IMR-90 (cell line): ENCODE results near the gene ASIC2. TPM values are rescaled to one million over a fixed set of nuclear protein-coding genes. Genes with fewer than 3 reads are reported as not detected.

ENCODE experiments used
- ATAC-seq: fragments of 200-7000 bp; cut with Tn5 transposase; 2 replicates; pipeline ENCODE4 v1.9.1; 2020; ENCODE audit warnings: low read depth, mild to moderate bottlenecking, moderate library complexity
- BruUV-seq: library from RNA; stranded (reverse); fragments of 400-500 nt; replicated peaks from 2 replicates; lab custom pipeline; 2021; lab: Mats Ljungman, UMichigan
- CTCF ChIA-PET: fragments of 300-600 bp; formaldehyde crosslinking; extraction: SDS; loops from one replicate; lab custom pipeline; 2021; ENCODE audit warnings: antibody characterized with exemption; lab: Yijun Ruan, JAX
- POLR2A ChIA-PET: fragments of 300-600 bp; sonication (Branson Sonifier 250); formaldehyde crosslinking; loops from one replicate; lab custom pipeline; 2022; ENCODE audit warnings: antibody characterized with exemption; ENCODE audit not compliant: unreplicated experiment; lab: Charles Lee
- DNase-seq: peaks from one replicate; pipeline ENCODE4 v3.0.0; 2013
- H2AFZ ChIP-seq: replicated peaks from 2 replicates; pipeline ENCODE3; 2013; ENCODE audit warnings: low read length, mild to moderate bottlenecking; ENCODE audit not compliant: poor library complexity
- H2AK5ac ChIP-seq: 2 replicates; pipeline ENCODE4 v1.6.1; 2013; ENCODE audit warnings: low read depth, low read length, inconsistent platforms
- H2AK9ac ChIP-seq: replicated peaks from 2 replicates; pipeline ENCODE3; 2013; ENCODE audit warnings: mild to moderate bottlenecking, low read depth, low read length, moderate library complexity; ENCODE audit not compliant: poor library complexity
- H2BK120ac ChIP-seq: 2 replicates; pipeline ENCODE4 v1.6.1; 2013; ENCODE audit warnings: low read depth, low read length, inconsistent platforms
- H2BK15ac ChIP-seq: 3 replicates; pipeline ENCODE4 v1.6.1; 2013; ENCODE audit warnings: low read depth, low read length, inconsistent platforms
- H2BK20ac ChIP-seq: 2 replicates; pipeline ENCODE4 v1.6.1; 2013; ENCODE audit warnings: low read depth, mild to moderate bottlenecking, inconsistent platforms, low read length, moderate library complexity
- H2BK5ac ChIP-seq: 2 replicates; pipeline ENCODE4 v1.6.1; 2013; ENCODE audit warnings: mild to moderate bottlenecking, low read depth, low read length, inconsistent platforms; ENCODE audit not compliant: poor library complexity, severe bottlenecking
- H3K14ac ChIP-seq: replicated peaks from 2 replicates; pipeline ENCODE4 v1.6.1; 2013; ENCODE audit warnings: low read depth, low read length, inconsistent platforms
- H3K18ac ChIP-seq: 2 replicates; pipeline ENCODE4 v1.6.1; 2013; ENCODE audit warnings: low read depth, low read length, control low read depth
- H3K23ac ChIP-seq: 2 replicates; pipeline ENCODE4 v1.6.1; 2013; ENCODE audit warnings: low read depth, low read length, inconsistent platforms
- H3K27ac ChIP-seq: 2 replicates; pipeline ENCODE4 v1.5.1; 2013; ENCODE audit warnings: mild to moderate bottlenecking, control low read depth, low read length; ENCODE audit not compliant: insufficient read depth
- H3K27me3 ChIP-seq: 2 replicates; pipeline ENCODE4 v1.6.1; 2013; ENCODE audit warnings: low read length; ENCODE audit not compliant: control insufficient read depth, insufficient read depth
- H3K36me3 ChIP-seq: 2 replicates; pipeline ENCODE4 v1.6.1; 2013; ENCODE audit warnings: low read length, mixed read lengths; ENCODE audit not compliant: control insufficient read depth, insufficient read depth
- H3K4ac ChIP-seq: 2 replicates; pipeline ENCODE4 v1.6.1; 2013; ENCODE audit warnings: low read depth, low read length, inconsistent platforms
- H3K4me1 ChIP-seq: 2 replicates; pipeline ENCODE4 v1.6.1; 2013; ENCODE audit warnings: low read length, mixed read lengths; ENCODE audit not compliant: control insufficient read depth, insufficient read depth
- H3K4me2 ChIP-seq: 2 replicates; pipeline ENCODE4 v1.6.1; 2013; ENCODE audit warnings: low read depth, mild to moderate bottlenecking, control low read depth, low read length, moderate library complexity
- H3K4me3 ChIP-seq: 2 replicates; pipeline ENCODE4 v1.5.1; 2013; ENCODE audit warnings: low read depth, mild to moderate bottlenecking, control low read depth, low read length, moderate library complexity; ENCODE audit not compliant: insufficient read depth
- H3K56ac ChIP-seq: 2 replicates; pipeline ENCODE4 v1.6.1; 2013; ENCODE audit warnings: low read length, inconsistent platforms; ENCODE audit not compliant: insufficient read depth; ENCODE audit errors: extremely low read depth
- H3K79me1 ChIP-seq, 2 experiments: 2 replicates each; pipeline ENCODE4 v1.6.1; 2013; ENCODE audit warnings: low read length in 2 of 2, inconsistent platforms in 1 of 2, low read depth in 1 of 2
- H3K9ac ChIP-seq: 2 replicates; pipeline ENCODE4 v1.6.1; 2013; ENCODE audit warnings: low read depth, low read length, control low read depth
- H3K9me1 ChIP-seq: 2 replicates; pipeline ENCODE4 v1.6.1; 2013; ENCODE audit warnings: low read length, inconsistent platforms; ENCODE audit not compliant: insufficient read depth
- H3K9me3 ChIP-seq: 2 replicates; pipeline ENCODE4 v1.6.1; 2013; ENCODE audit warnings: low read length; ENCODE audit not compliant: control insufficient read depth, insufficient read depth
- H4K20me1 ChIP-seq: 2 replicates; pipeline ENCODE4 v1.6.1; 2013; ENCODE audit warnings: low read length, inconsistent platforms; ENCODE audit not compliant: insufficient read depth
- H4K5ac ChIP-seq: 2 replicates; pipeline ENCODE4 v1.6.1; 2013; ENCODE audit warnings: mild to moderate bottlenecking, low read depth, low read length, control low read depth
- H4K8ac ChIP-seq, 2 experiments: 2 replicates each; pipeline ENCODE4 v1.6.1; 2013; ENCODE audit warnings: low read depth in 2 of 2, low read length in 2 of 2, control low read depth in 1 of 2, inconsistent platforms in 1 of 2
- H4K91ac ChIP-seq: 2 replicates; pipeline ENCODE4 v1.6.1; 2013; ENCODE audit warnings: low read depth, low read length, inconsistent platforms; ENCODE audit not compliant: insufficient read depth
- BHLHE40 ChIP-seq: fragments of 150-350 bp; IDR thresholded peaks from 2 replicates; pipeline ENCODE4 v1.6.1; 2016; ENCODE audit warnings: mild to moderate bottlenecking, low read depth, low read length
- CEBPB ChIP-seq: IDR thresholded peaks from 2 replicates; pipeline ENCODE4 v1.6.1; 2012; ENCODE audit warnings: low read depth, low read length, improper control_type of control experiment
- CHD1 ChIP-seq: IDR thresholded peaks from 2 replicates; pipeline ENCODE4 v1.6.1; 2012; ENCODE audit warnings: low read depth, low read length, improper control_type of control experiment
- ELK1 ChIP-seq: fragments of 150-350 bp; IDR thresholded peaks from 2 replicates; pipeline ENCODE4 v1.6.1; 2016; ENCODE audit warnings: low read depth, mild to moderate bottlenecking, low read length, moderate library complexity, borderline replicate concordance
- FOS ChIP-seq: fragments of 150-350 bp; IDR thresholded peaks from 2 replicates; pipeline ENCODE4 v1.6.1; 2016; ENCODE audit warnings: low read depth, low read length
- MAFK ChIP-seq: IDR thresholded peaks from 2 replicates; pipeline ENCODE4 v1.6.1; 2012; ENCODE audit warnings: low read depth, low read length, improper control_type of control experiment
- MAZ ChIP-seq: IDR thresholded peaks from 2 replicates; pipeline ENCODE4 v1.6.1; 2012; ENCODE audit warnings: low read depth, mild to moderate bottlenecking, low read length, improper control_type of control experiment, moderate library complexity, borderline replicate concordance
- MXI1 ChIP-seq: IDR thresholded peaks from 2 replicates; pipeline ENCODE4 v1.6.1; 2012; ENCODE audit warnings: low read depth, mild to moderate bottlenecking, low read length, moderate library complexity, borderline replicate concordance
- NFE2L2 ChIP-seq: fragments of 150-350 bp; IDR thresholded peaks from 2 replicates; pipeline ENCODE4 v1.6.1; 2016; ENCODE audit warnings: low read depth, mild to moderate bottlenecking, low read length
- POLR2A ChIP-seq: IDR thresholded peaks from 2 replicates; pipeline ENCODE4 v1.6.1; 2012; ENCODE audit warnings: mild to moderate bottlenecking, low read depth, low read length
- RAD21 ChIP-seq: IDR thresholded peaks from 2 replicates; pipeline ENCODE4 v1.6.1; 2012; ENCODE audit warnings: low read length, improper control_type of control experiment
- RFX5 ChIP-seq: IDR thresholded peaks from 2 replicates; pipeline ENCODE4 v1.8.0; 2012; ENCODE audit warnings: low read depth, mild to moderate bottlenecking, low read length, moderate library complexity
- SMC3 ChIP-seq: fragments of 150-350 bp; IDR thresholded peaks from 2 replicates; pipeline ENCODE4 v1.6.1; 2016; ENCODE audit warnings: low read depth, mild to moderate bottlenecking, antibody characterized with exemption, low read length, moderate library complexity
- USF2 ChIP-seq: fragments of 150-350 bp; IDR thresholded peaks from 2 replicates; pipeline ENCODE4 v1.6.1; 2017; ENCODE audit warnings: mild to moderate bottlenecking, antibody characterized with exemption, low read length, low read depth
- WGBS, 2 experiments: methylation state at CpG; one replicate each; pipeline versions ENCODE4 v1.1.5 to v1.1.7; 2013; ENCODE audit warnings: missing lambda C conversion rate in 2 of 2; ENCODE audit not compliant: insufficient read length in 1 of 2; ENCODE audit errors: extremely low coverage in 2 of 2; 5-methylcytosine and 5-hydroxymethylcytosine counted together
- dilution Hi-C: fragments of 300-500 bp; cut with HindIII; formaldehyde crosslinking; loops from one replicate; pipeline ENCODE4 v1.14.3; 2018; ENCODE audit warnings: low sequenced_read_pairs; ENCODE audit not compliant: unreplicated experiment
- in situ Hi-C: fragments of 300-500 bp; cut with MboI; formaldehyde crosslinking; loops from 3 replicates; pipeline ENCODE4 v1.14.3; 2019; ENCODE audit warnings: low sequenced_read_pairs, inconsistent platforms, mixed read lengths
- intact Hi-C: fragments of 100-400 bp; cut with micrococcal nuclease; formaldehyde crosslinking; loops from 2 replicates; pipeline ENCODE4 v1.10.0; 2022
- polyA plus RNA-seq, 3 experiments: library from polyadenylated mRNA; depleted of rRNA; stranded (reverse); fragments of >200 nt; gene quantifications; 2 replicates each; pipeline ENCODE4 v1.2.3, GENCODE V29; 2012; ENCODE audit warnings: low replicate concordance in 1 of 3
- total RNA-seq: library from RNA; depleted of rRNA; stranded (reverse); fragments of >200 nt; gene quantifications from 2 replicates; pipeline ENCODE4 v1.2.3, GENCODE V29; 2012

Gene ASIC2
- total and polyA plus RNA-seq, 2 of the 4 experiments (the other 2 are of a cell fraction), result under 0.01 to 0.15 TPM

- Histone ChIP-seq H3K27ac (no peak overlapping the region), H3K4ac (peak overlapping the region; percentile 27; the same call in 1 of the 2 replicates), H3K9ac (no peak overlapping the region), H2AK5ac (peak overlapping the region; percentile 31; the same call in 1 of the 2 replicates), H3K56ac (no peak overlapping the region), H3K9me1 (peaks cover 15% of the 10 kb centered on the region), H3K18ac (no peak overlapping the region), H2BK20ac (peak overlapping the region; percentile 44; the same call in 1 of the 2 replicates), H3K79me1 (no peaks in the 10 kb centered on the region), H3K4me1 (peaks cover 27% of the 10 kb centered on the region), H3K9me3 (no peaks in the 10 kb centered on the region), H3K27me3 (0 out of 2 replicates have a peak, but pooled peaks cover 4% of the 10 kb centered on the region), H3K4me2 (no peak overlapping the region), H2BK5ac (no peak overlapping the region), H4K91ac (0 out of 2 replicates have a peak overlapping the region, but pooled peaks have one; percentile 16), H3K14ac (no peak overlapping the region), H3K36me3 (no peaks in the 10 kb centered on the region), H2BK15ac (peak overlapping the region; percentile 48; the same call in 1 of the 3 replicates), H2AK9ac (no peak overlapping the region), H3K23ac (no peak overlapping the region), H3K4me3 (no peak overlapping the region), H4K5ac (no peak overlapping the region), H4K8ac (no peak overlapping the region), H2AFZ (no peak overlapping the region), H4K20me1 (no peaks in the 10 kb centered on the region), H2BK120ac (peak overlapping the region; percentile 10; the same call in 1 of the 2 replicates)
- no TSS peak for BruUV-seq
- TF ChIP-seq FOS, result no peak
- no peak for TF ChIP-seq MXI1
- TF ChIP-seq ELK1, result no peak
- no peak for TF ChIP-seq RAD21
- TF ChIP-seq SMC3, result no peak
- no peak for TF ChIP-seq MAZ
- no peak for TF ChIP-seq USF2
- no peak for TF ChIP-seq POLR2A
- no peak for TF ChIP-seq MAFK
- no peak for TF ChIP-seq CEBPB
- no peak for TF ChIP-seq CHD1
- no peak for TF ChIP-seq BHLHE40
- no peak for TF ChIP-seq NFE2L2
- TF ChIP-seq RFX5, result no peak
- no peak for DNase-seq
- CTCF ChIA-PET, result interaction anchor here (1.1 kb wide), 1 partner anchor 18 kb away, joined by 4 read pairs; no protein-coding TSS in a partner anchor
- dilution Hi-C loops (no loop called here), in situ Hi-C loops (no loop called here), intact Hi-C loops (no loop called here)
- POLR2A ChIA-PET, result no interaction called here
- ATAC-seq, result no peak
- whole genome bisulfite sequencing, 2 experiments, result 77% methylated on average over 3 of the region's 9 CpGs; no CpG with 5 or more reads in 1 of the 2 experiments
Measured at GRCh38 chr17:33015716-33016346, 277.3 kb downstream of the ASIC2 start.
